GM18526 (cell line): Measurements from ENCODE around the gene SFRP5.

Source experiments
- POLR2A ChIP-seq: IDR thresholded peaks from 3 replicates; pipeline ENCODE4 v1.6.1; 2011; ENCODE audit not compliant: insufficient read length; ENCODE audit errors: extremely low read depth

The SFRP5 gene

GRCh38 chr10:97718178-97718577 is 53.6 kb downstream of the SFRP5 start:
- TF ChIP-seq POLR2A, result no peak

GRCh38 chr10:97717627-97718026 is 54.2 kb downstream of the SFRP5 start:
- no peak for TF ChIP-seq POLR2A
